Fibroblast of skin of abdomen (primary cell): ENCODE data around the gene CDKAL1.

Experiments
- DNase-seq: peaks from one replicate; pipeline ENCODE4 v3.0.0-alpha.2; 2013

CDKAL1 gene

GRCh38 chr6:20680697-20681165, 146.5 kb downstream of the CDKAL1 start:
- no peak for DNase-seq

- DNase-seq: no peak
Measured at GRCh38 chr6:20681243-20681684, 147.0 kb downstream of the CDKAL1 start.

- no peak for DNase-seq
Measured at GRCh38 chr6:20684474-20684873, 150.2 kb downstream of the CDKAL1 start.

GRCh38 chr6:20686142-20686541, 151.9 kb downstream of the CDKAL1 start:
- DNase-seq: no peak

GRCh38 chr6:20687494-20687893, 153.2 kb downstream of the CDKAL1 start:
- no peak for DNase-seq

GRCh38 chr6:20688710-20689500, 154.6 kb downstream of the CDKAL1 start:
- DNase-seq: peak; percentile 59

GRCh38 chr6:20691185-20691584, 156.9 kb downstream of the CDKAL1 start:
- DNase-seq: no peak

GRCh38 chr6:20692023-20692422, 157.8 kb downstream of the CDKAL1 start:
- DNase-seq: peak; percentile 47

GRCh38 chr6:20693466-20694063, 159.3 kb downstream of the CDKAL1 start:
- DNase-seq: peak; percentile 42

GRCh38 chr6:20696676-20697075, 162.4 kb downstream of the CDKAL1 start:
- DNase-seq: peak; percentile 93

- DNase-seq: no peak
Measured at GRCh38 chr6:20698675-20699074, 164.4 kb downstream of the CDKAL1 start.

- DNase-seq: no peak
Measured at GRCh38 chr6:20699402-20699801, 165.1 kb downstream of the CDKAL1 start.

GRCh38 chr6:20700375-20700774, 166.1 kb downstream of the CDKAL1 start:
- DNase-seq: no peak

- DNase-seq: no peak
Measured at GRCh38 chr6:20702366-20702765, 168.1 kb downstream of the CDKAL1 start.

GRCh38 chr6:20703049-20703448, 168.8 kb downstream of the CDKAL1 start:
- no peak for DNase-seq

GRCh38 chr6:20704325-20705025, 170.2 kb downstream of the CDKAL1 start:
- no peak for DNase-seq

- no peak for DNase-seq
Measured at GRCh38 chr6:20705741-20706140, 171.5 kb downstream of the CDKAL1 start.

- DNase-seq: peak; percentile 54
Measured at GRCh38 chr6:20706238-20706938, 172.1 kb downstream of the CDKAL1 start.

- no peak for DNase-seq
Measured at GRCh38 chr6:20706939-20707485, 172.8 kb downstream of the CDKAL1 start.

GRCh38 chr6:20707870-20708269, 173.6 kb downstream of the CDKAL1 start:
- DNase-seq: no peak

GRCh38 chr6:20708367-20709124, 174.3 kb downstream of the CDKAL1 start:
- peak; percentile 48 for DNase-seq

GRCh38 chr6:20709451-20709850, 175.2 kb downstream of the CDKAL1 start:
- DNase-seq: no peak
